Measurements from ENCODE around the gene CDR2. TPM values are rescaled to one million over a fixed set of nuclear protein-coding genes. Genes with fewer than 3 reads are reported as not detected.

CDR2 gene
- total RNA-seq, 1 experiment from 2014 or later = 14.7 TPM

GRCh38 chr16:22381392-22381791 lies 7.0 kb upstream of the CDR2 start:
- no peak for DNase-seq
- Histone ChIP-seq H3K27me3 (ENCODE audit: low read length) (no peaks in the 10 kb centered on the region), H3F3A (ENCODE audit: low read length, unreplicated experiment) (no peaks in the 10 kb centered on the region), H3K9me2 (replicated peaks; ENCODE audit: low read length) (no peaks in the 10 kb centered on the region), H3K9ac (ENCODE audit: low read length) (no peak overlapping the region), H3K4me3 (ENCODE audit: low read length) (no peak overlapping the region), H3K4me1 (ENCODE audit: insufficient read depth, low read length) (no peaks in the 10 kb centered on the region), H3K36me3 (ENCODE audit: low read depth, low read length) (no peaks in the 10 kb centered on the region), H3K9me3 (ENCODE audit: low read length) (no peaks in the 10 kb centered on the region), H3K79me2 (ENCODE audit: low read length) (no peaks in the 10 kb centered on the region), H3K27ac (ENCODE audit: low read length) (no peak overlapping the region), H2AFZ (ENCODE audit: low read length) (no peak overlapping the region), H3K4me2 (ENCODE audit: low read length) (no peak overlapping the region), H4K20me1 (ENCODE audit: low read length) (no peaks in the 10 kb centered on the region)
- intact Hi-C loops (cut with micrococcal nuclease) = no loop called here
- no peak for ATAC-seq
- POLR2A ChIA-PET (ENCODE audit: unreplicated experiment) = no interaction called here
- no peak for TF ChIP-seq EZH2phosphoT487 (IDR thresholded peaks at IDR 0.05; ENCODE audit: borderline replicate concordance, low read length)
- no peak for TF ChIP-seq EZH2 (IDR thresholded peaks at IDR 0.05; ENCODE audit: low read length, unreplicated experiment)
- no peak for TF ChIP-seq CTCF (conservative IDR thresholded peaks at IDR 0.05; ENCODE audit: low read depth, low read length)
- BruUV-seq (replicated peaks) = no TSS peak
- CTCF ChIA-PET = no interaction called here

- Histone ChIP-seq H3K27me3 (ENCODE audit: low read length) (no peaks in the 10 kb centered on the region), H3K4me1 (ENCODE audit: insufficient read depth, low read length) (no peaks in the 10 kb centered on the region), H3K79me2 (ENCODE audit: low read length) (no peaks in the 10 kb centered on the region), H3K9me2 (replicated peaks; ENCODE audit: low read length) (no peaks in the 10 kb centered on the region), H3K9ac (ENCODE audit: low read length) (no peak overlapping the region), H3K4me2 (ENCODE audit: low read length) (no peak overlapping the region), H3F3A (ENCODE audit: low read length, unreplicated experiment) (no peaks in the 10 kb centered on the region), H3K36me3 (ENCODE audit: low read depth, low read length) (no peaks in the 10 kb centered on the region), H4K20me1 (ENCODE audit: low read length) (no peaks in the 10 kb centered on the region), H3K4me3 (ENCODE audit: low read length) (no peak overlapping the region), H3K9me3 (ENCODE audit: low read length) (no peaks in the 10 kb centered on the region), H3K27ac (ENCODE audit: low read length) (no peak overlapping the region), H2AFZ (ENCODE audit: low read length) (no peak overlapping the region)
- ATAC-seq = no peak
- no peak for TF ChIP-seq CTCF (conservative IDR thresholded peaks at IDR 0.05; ENCODE audit: low read depth, low read length)
- TF ChIP-seq EZH2 (IDR thresholded peaks at IDR 0.05; ENCODE audit: low read length, unreplicated experiment) = no peak
- no peak for TF ChIP-seq EZH2phosphoT487 (IDR thresholded peaks at IDR 0.05; ENCODE audit: borderline replicate concordance, low read length)
- ChIA-PET POLR2A (ENCODE audit: unreplicated experiment) (no interaction called here), CTCF (no interaction called here)
- intact Hi-C loops (cut with micrococcal nuclease) = no loop called here
- BruUV-seq (replicated peaks) = no TSS peak
- DNase-seq = no peak
Measured at GRCh38 chr16:22380529-22380928, 6.1 kb upstream of the CDR2 start.

GRCh38 chr16:22379656-22380055 lies 5.2 kb upstream of the CDR2 start:
- POLR2A ChIA-PET (ENCODE audit: unreplicated experiment) = no interaction called here
- Histone ChIP-seq H3K9me2 (replicated peaks; ENCODE audit: low read length) (no peaks in the 10 kb centered on the region), H2AFZ (ENCODE audit: low read length) (no peak overlapping the region), H3K4me3 (ENCODE audit: low read length) (no peak overlapping the region), H3F3A (ENCODE audit: low read length, unreplicated experiment) (no peaks in the 10 kb centered on the region), H3K4me1 (ENCODE audit: insufficient read depth, low read length) (0 out of 2 replicates have a peak, but pooled peaks cover 3% of the 10 kb centered on the region), H3K9me3 (ENCODE audit: low read length) (no peaks in the 10 kb centered on the region), H3K27me3 (ENCODE audit: low read length) (no peaks in the 10 kb centered on the region), H3K79me2 (ENCODE audit: low read length) (no peaks in the 10 kb centered on the region), H4K20me1 (ENCODE audit: low read length) (no peaks in the 10 kb centered on the region), H3K4me2 (ENCODE audit: low read length) (no peak overlapping the region), H3K9ac (ENCODE audit: low read length) (no peak overlapping the region), H3K36me3 (ENCODE audit: low read depth, low read length) (no peaks in the 10 kb centered on the region), H3K27ac (ENCODE audit: low read length) (no peak overlapping the region)
- CTCF ChIA-PET = no interaction called here
- BruUV-seq (replicated peaks) = no TSS peak
- intact Hi-C loops (cut with micrococcal nuclease) = loop anchor here (10.0 kb wide), 1 partner anchor 55 kb away; no protein-coding TSS in a partner anchor
- DNase-seq (no peak), ATAC-seq (no peak)
- TF ChIP-seq EZH2 (IDR thresholded peaks at IDR 0.05; ENCODE audit: low read length, unreplicated experiment) (no peak), EZH2phosphoT487 (IDR thresholded peaks at IDR 0.05; ENCODE audit: borderline replicate concordance, low read length) (no peak)
